HCT116 (cell line): ENCODE results near the gene CACNA2D3.

ENCODE experiments used
- EZH2 ChIP-seq: fragments of 200-600 bp; sonication (generic); IDR thresholded peaks from 2 replicates; pipeline ENCODE4 v1.6.1; 2017; ENCODE audit warnings: antibody characterized with exemption, mixed run types
- EZH2phosphoT487 ChIP-seq: fragments of 200-600 bp; IDR thresholded peaks from 2 replicates; pipeline ENCODE4 v1.6.1; 2018; ENCODE audit warnings: antibody characterized with exemption, borderline replicate concordance
- JUND ChIP-seq: IDR thresholded peaks from 2 replicates; pipeline ENCODE4 v1.6.1; 2012
- POLR2A ChIP-seq: IDR thresholded peaks from 2 replicates; pipeline ENCODE4 v1.7.0; 2011; ENCODE audit warnings: borderline replicate concordance; ENCODE audit not compliant: insufficient read depth, insufficient read length; ENCODE audit errors: extremely low read depth
- POLR2AphosphoS5 ChIP-seq: IDR thresholded peaks from 2 replicates; pipeline ENCODE4 v1.6.1; 2011; ENCODE audit warnings: mild to moderate bottlenecking, low read depth, low read length, moderate library complexity
- RAD21 ChIP-seq: IDR thresholded peaks from 2 replicates; pipeline ENCODE4 v1.6.1; 2012; ENCODE audit warnings: low read depth, mild to moderate bottlenecking
- SRF ChIP-seq: IDR thresholded peaks from 2 replicates; pipeline ENCODE4 v1.6.1; 2012; ENCODE audit warnings: low read depth
- YY1 ChIP-seq: IDR thresholded peaks from 2 replicates; pipeline ENCODE4 v1.6.1; 2011; ENCODE audit warnings: low read length, low read depth, moderate library complexity, mild to moderate bottlenecking; ENCODE audit not compliant: insufficient replicate concordance; ENCODE audit errors: extremely low read depth
- ZNF274 ChIP-seq: fragments of 200-500 bp; sonication (Bioruptor generic); IDR thresholded peaks from 2 replicates; pipeline ENCODE4 v1.6.1; 2014; ENCODE audit warnings: mild to moderate bottlenecking, low read depth, low read length, inconsistent platforms
- TF ChIP-seq, protein P1 (sequence below): IDR thresholded peaks from 2 replicates; pipeline ENCODE4 v1.6.1; 2012
- TF ChIP-seq, protein P2 (sequence below), 3 experiments: fragments of 200-600 bp in 1 of 3; sonication (generic) in 1 of 3; IDR thresholded peaks in 2 of 3; conservative IDR thresholded peaks in 1 of 3; 2 replicates each; pipeline ENCODE4 v1.5.1; 2012 to 2017; ENCODE audit warnings: low read depth in 2 of 3, low read length in 2 of 3, antibody characterized with exemption in 1 of 3, borderline replicate concordance in 1 of 3, control low read depth in 1 of 3, mild to moderate bottlenecking in 1 of 3, mixed read lengths in 1 of 3, mixed run types in 1 of 3, moderate library complexity in 1 of 3; ENCODE audit not compliant: insufficient read depth in 1 of 3
- TF ChIP-seq, protein P3 (sequence below): IDR thresholded peaks from 2 replicates; pipeline ENCODE4 v1.6.1; 2012

GRCh38 chr3:54086652-54087405, 35.5 kb upstream of the CACNA2D3 start:
- TF ChIP-seq, protein P1, sequence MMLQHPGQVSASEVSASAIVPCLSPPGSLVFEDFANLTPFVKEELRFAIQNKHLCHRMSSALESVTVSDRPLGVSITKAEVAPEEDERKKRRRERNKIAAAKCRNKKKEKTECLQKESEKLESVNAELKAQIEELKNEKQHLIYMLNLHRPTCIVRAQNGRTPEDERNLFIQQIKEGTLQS = no peak
- TF ChIP-seq EZH2phosphoT487 = no peak
- TF ChIP-seq SRF = no peak
- no peak for TF ChIP-seq ZNF274
- TF ChIP-seq, protein P2, sequence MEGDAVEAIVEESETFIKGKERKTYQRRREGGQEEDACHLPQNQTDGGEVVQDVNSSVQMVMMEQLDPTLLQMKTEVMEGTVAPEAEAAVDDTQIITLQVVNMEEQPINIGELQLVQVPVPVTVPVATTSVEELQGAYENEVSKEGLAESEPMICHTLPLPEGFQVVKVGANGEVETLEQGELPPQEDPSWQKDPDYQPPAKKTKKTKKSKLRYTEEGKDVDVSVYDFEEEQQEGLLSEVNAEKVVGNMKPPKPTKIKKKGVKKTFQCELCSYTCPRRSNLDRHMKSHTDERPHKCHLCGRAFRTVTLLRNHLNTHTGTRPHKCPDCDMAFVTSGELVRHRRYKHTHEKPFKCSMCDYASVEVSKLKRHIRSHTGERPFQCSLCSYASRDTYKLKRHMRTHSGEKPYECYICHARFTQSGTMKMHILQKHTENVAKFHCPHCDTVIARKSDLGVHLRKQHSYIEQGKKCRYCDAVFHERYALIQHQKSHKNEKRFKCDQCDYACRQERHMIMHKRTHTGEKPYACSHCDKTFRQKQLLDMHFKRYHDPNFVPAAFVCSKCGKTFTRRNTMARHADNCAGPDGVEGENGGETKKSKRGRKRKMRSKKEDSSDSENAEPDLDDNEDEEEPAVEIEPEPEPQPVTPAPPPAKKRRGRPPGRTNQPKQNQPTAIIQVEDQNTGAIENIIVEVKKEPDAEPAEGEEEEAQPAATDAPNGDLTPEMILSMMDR (IDR thresholded peaks at IDR 0.05 in 2 of 3, conservative IDR thresholded peaks at IDR 0.05 in 1 of 3; ENCODE audit: borderline replicate concordance in 1 of 3, insufficient read depth in 1 of 3, low read depth in 2 of 3, low read length in 2 of 3) = no peak
- TF ChIP-seq, protein P3, sequence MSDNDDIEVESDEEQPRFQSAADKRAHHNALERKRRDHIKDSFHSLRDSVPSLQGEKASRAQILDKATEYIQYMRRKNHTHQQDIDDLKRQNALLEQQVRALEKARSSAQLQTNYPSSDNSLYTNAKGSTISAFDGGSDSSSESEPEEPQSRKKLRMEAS = no peak
- no peak for TF ChIP-seq EZH2
- TF ChIP-seq POLR2AphosphoS5 = no peak
- TF ChIP-seq RAD21 = no peak
- TF ChIP-seq YY1 = no peak
- no peak for TF ChIP-seq POLR2A
- TF ChIP-seq JUND = no peak
